GM12878 (cell line): ENCODE measurements around the gene FLT1. TPM values are rescaled to one million over a fixed set of nuclear protein-coding genes. Genes with fewer than 3 reads are reported as not detected.

Experiments
- ATAC-seq: fragments of 200-7000 bp; cut with Tn5 transposase; 3 replicates; pipeline ENCODE4 v1.9.1; 2020; ENCODE audit warnings: mild to moderate bottlenecking, moderate library complexity
- Bru-seq: library from RNA; stranded (reverse); fragments of 400-500 nt; gene quantifications from one replicate; lab custom pipeline; 2021; lab: Mats Ljungman, UMichigan
- BruChase-seq, 2 experiments: library from RNA; stranded (reverse); fragments of 400-500 nt; gene quantifications; one replicate each; lab custom pipeline; 2021; lab: Mats Ljungman, UMichigan
- BruUV-seq: library from RNA; stranded (reverse); fragments of 400-500 nt; replicated peaks from 2 replicates; lab custom pipeline; 2021; lab: Mats Ljungman, UMichigan
- CTCF ChIA-PET: fragments of 300-600 bp; sonication (Branson Sonifier 250); formaldehyde crosslinking; extraction: SDS; loops from one replicate; lab custom pipeline; 2021; ENCODE audit warnings: inconsistent platforms; lab: Yijun Ruan, JAX
- POLR2A ChIA-PET: fragments of 350-600 bp; formaldehyde crosslinking; extraction: SDS; loops from one replicate; lab custom pipeline; 2021; ENCODE audit warnings: inconsistent platforms; lab: Charles Lee
- RAD21 ChIA-PET: fragments of 300-600 bp; sonication (Branson Sonifier 250); formaldehyde crosslinking; loops from one replicate; lab custom pipeline; 2023; ENCODE audit warnings: antibody characterized with exemption; ENCODE audit not compliant: unreplicated experiment; lab: Charles Lee
- SMC1A ChIA-PET: fragments of 300-600 bp; sonication (Branson Sonifier 250); formaldehyde crosslinking; loops from one replicate; lab custom pipeline; 2023; ENCODE audit not compliant: unreplicated experiment, uncharacterized antibody; lab: Charles Lee
- DNase-seq: peaks from one replicate; pipeline ENCODE4 v3.0.0-alpha.2; 2011; ENCODE audit warnings: low read depth, low spot score
- FAIRE-seq: peaks from 3 replicates; lab custom pipeline; 2011; peaks lifted over from hg19 to GRCh38; lab: Jason Lieb, UNC
- H2AFZ ChIP-seq: 2 replicates; pipeline ENCODE4 v1.6.0; 2011; ENCODE audit warnings: low read depth, low read length, control low read depth; ENCODE audit not compliant: control insufficient read depth
- H3K27ac ChIP-seq: 2 replicates; pipeline ENCODE4 v1.5.1; 2011; ENCODE audit warnings: control low read depth; ENCODE audit not compliant: control insufficient read depth, insufficient read depth
- H3K27me3 ChIP-seq, 2 experiments: replicated peaks in 1 of 2; 2 replicates each; pipeline versions ENCODE4 v1.6.0 to v1.6.1; 2011; ENCODE audit warnings: low read length in 1 of 2; ENCODE audit not compliant: control insufficient read depth in 2 of 2, insufficient read depth in 2 of 2
- H3K36me3 ChIP-seq, 2 experiments: 2 replicates each; pipeline ENCODE4 v1.5.1; 2011; ENCODE audit warnings: low read length in 1 of 2; ENCODE audit not compliant: control insufficient read depth in 2 of 2, insufficient read depth in 2 of 2
- H3K4me1 ChIP-seq: 2 replicates; pipeline ENCODE4 v1.6.1; 2011; ENCODE audit warnings: mild to moderate bottlenecking, low read length, moderate library complexity, mixed read lengths; ENCODE audit not compliant: control insufficient read depth, insufficient read depth
- H3K4me2 ChIP-seq: 2 replicates; pipeline ENCODE4 v1.6.0; 2011; ENCODE audit warnings: control low read depth; ENCODE audit not compliant: control insufficient read depth, insufficient read depth
- H3K4me3 ChIP-seq: fragments of 200-600 bp; sonication (generic); 2 replicates; pipeline ENCODE4 v1.5.1; 2016
- H3K79me2 ChIP-seq: 2 replicates; pipeline ENCODE4 v1.6.0; 2011; ENCODE audit warnings: low read length; ENCODE audit not compliant: control insufficient read depth, insufficient read depth
- H3K9ac ChIP-seq: 2 replicates; pipeline ENCODE4 v1.8.0; 2011; ENCODE audit warnings: low read length, control low read depth, mixed read lengths; ENCODE audit not compliant: control insufficient read depth, insufficient read depth
- H3K9me3 ChIP-seq: replicated peaks from 3 replicates; pipeline ENCODE4 v1.5.1; 2011; ENCODE audit warnings: mild to moderate bottlenecking, low read length; ENCODE audit not compliant: control insufficient read depth, insufficient read depth
- H4K20me1 ChIP-seq: 2 replicates; pipeline ENCODE4 v1.6.0; 2011; ENCODE audit not compliant: control insufficient read depth, insufficient read depth
- DPF2 ChIP-seq: fragments of 450-650 bp; IDR thresholded peaks from 2 replicates; pipeline ENCODE4 v1.6.1; 2017; ENCODE audit warnings: mild to moderate bottlenecking
- PML ChIP-seq: IDR thresholded peaks from 2 replicates; pipeline ENCODE4 v1.6.1; 2012; ENCODE audit warnings: low read length, inconsistent platforms
- POLR2A ChIP-seq: IDR thresholded peaks from 2 replicates; pipeline ENCODE4 v1.6.1; 2011; ENCODE audit warnings: low read depth, mild to moderate bottlenecking, low read length
- WGBS: methylation state at CpG from one replicate; pipeline ENCODE4 v1.1.6; 2016; ENCODE audit warnings: low lambda C conversion rate; ENCODE audit not compliant: insufficient replicate concordance, insufficient coverage; ENCODE audit errors: missing lambda C conversion rate; 5-methylcytosine and 5-hydroxymethylcytosine counted together
- in situ Hi-C: fragments of 300-500 bp; cut with MboI; formaldehyde crosslinking; loops from 9 replicates; pipeline ENCODE4 v1.14.3; 2018; ENCODE audit warnings: mixed read lengths
- intact Hi-C: fragments of 100-400 bp; cut with micrococcal nuclease; formaldehyde crosslinking; loops from one replicate; pipeline ENCODE4 v1.14.2; 2022; ENCODE audit not compliant: unreplicated experiment
- long read RNA-seq, 2 experiments: library from polyadenylated mRNA; unstranded; transcript quantifications; one replicate each; pipeline ENCODE4 v2.0.0, GENCODE V29; 2019 to 2020
- polyA minus RNA-seq, 3 experiments: library from RNA; depleted of rRNA, polyadenylated mRNA; stranded (reverse); fragments of >200 nt; gene quantifications; 2 replicates each; pipeline ENCODE4 v1.2.3, GENCODE V29; 2011
- polyA plus RNA-seq, 11 experiments: library from polyadenylated mRNA; depleted of rRNA in 4 of 11; unstranded in 6 of 11; stranded (reverse) in 5 of 11; fragments of >200 nt; fragmentation: Nextera tagmentation in 4 of 11; fragmentation: Illumina TruSeq in 1 of 11; extraction: Ambion mirVana in 4 of 11; extraction: Trizol in 1 of 11; gene quantifications; 1 replicate in 1 of 11; 2 replicates in 10 of 11; pipeline versions ENCODE4 v1.2.1 to v1.2.3, GENCODE V29; 2011 to 2016; ENCODE audit warnings: inconsistent platforms in 2 of 11, missing spikeins in 2 of 11, low read depth in 1 of 11
- total RNA-seq, 4 experiments: library from RNA; depleted of rRNA in 3 of 4; stranded (reverse); fragments of >200 nt in 3 of 4; fragmentation: Illumina TruSeq in 1 of 4; extraction: Trizol in 1 of 4; gene quantifications; 2 replicates each; pipeline versions ENCODE4 v1.2.1 to v1.2.3, GENCODE V29; 2013 to 2021

Gene FLT1
- total RNA-seq (2013; cell fraction: nucleolus; rRNA removed): 9.2 and 9.6 TPM in 2 replicates
- 0.68 and 1.2 TPM in 2 replicates for total RNA-seq (2014; rRNA removed)
- 1.5 and 1.6 TPM in 2 replicates for total RNA-seq (2014; rRNA removed; fragmentation: Illumina TruSeq; extraction: Trizol)
- 0.87 and 1.2 TPM in 2 replicates for total RNA-seq (2021)
- polyA plus RNA-seq (2011; ENCODE audit: low read depth): 0.79 TPM
- polyA plus RNA-seq (2011; rRNA removed): 5.6 and 8.6 TPM in 2 replicates
- 2.8 and 2.9 TPM in 2 replicates for polyA plus RNA-seq (2011; cell fraction: cytosol; rRNA removed)
- polyA plus RNA-seq (2011; cell fraction: nucleus; rRNA removed): 4.7 and 5.0 TPM in 2 replicates
- polyA plus RNA-seq (2012): 1.1 and 2.4 TPM in 2 replicates
- polyA plus RNA-seq (2014; fragmentation: Illumina TruSeq; extraction: Trizol): 1.1 TPM in 2 replicates
- under 1 TPM; 0.55 to 0.60 TPM for polyA plus RNA-seq (2014; fragmentation: Nextera tagmentation; extraction: Ambion mirVana)
- polyA plus RNA-seq (2014; rRNA removed): 0.81 and 1.2 TPM in 2 replicates
- polyA plus RNA-seq (2016; fragmentation: Nextera tagmentation; extraction: Ambion mirVana): under 1 TPM; 0.82 to 0.87 TPM
- 7.6 and 13.3 TPM in 2 replicates for polyA minus RNA-seq (2011; rRNA and poly(A)+ RNA removed)
- polyA minus RNA-seq (2011; cell fraction: cytosol; rRNA and poly(A)+ RNA removed): 3.0 and 4.4 TPM in 2 replicates
- polyA minus RNA-seq (2011; cell fraction: nucleus; rRNA and poly(A)+ RNA removed): 4.4 and 5.3 TPM in 2 replicates
- percentile 48 among the genes with signal in this experiment for Bru-seq, nascent RNA
- BruChase-seq, experiment 1, labeled RNA remaining after a 6-hour chase: percentile 34 among the genes with signal in this experiment
- percentile 39 among the genes with signal in this experiment for BruChase-seq, experiment 2, labeled RNA remaining after a 2-hour chase
- long read RNA-seq, experiment 1, partial matches to known transcripts: 0 of 1 reads
- long read RNA-seq, experiment 1, other reads (novel, unspliced or antisense): 1 of 1 reads
- long read RNA-seq, experiment 2, partial matches to known transcripts: 28 of 42 reads
- long read RNA-seq, experiment 2, other reads (novel, unspliced or antisense): 14 of 42 reads

- in situ Hi-C loops: no loop called here
These were observed at the start of gene FLT1 for GRCh38 chr13:28494778-28495537. Gene FLT1 (minus strand): TSS chr13:28495128. CDS start chr13:28494843, 285 bp downstream.

More at GRCh38 chr13:28494778-28495537, at the start of gene FLT1:
- FAIRE-seq (no peak), ATAC-seq (peak; percentile 58), DNase-seq (no peak)
- RAD21 ChIA-PET: no interaction called here
- Histone ChIP-seq H4K20me1 (no peaks in the 10 kb centered on the region), H3K4me1 (no peaks in the 10 kb centered on the region), H3K4me2 (peak within 1 kb of the TSS; percentile 86), H2AFZ (no peak within 1 kb of the TSS; the same call in 1 of the 2 replicates), H3K9ac (no peak within 1 kb of the TSS), H3K9me3 (no peaks in the 10 kb centered on the region), H3K27me3 (peaks cover 16 to 33% of the 10 kb centered on the region in 2 experiments), H3K36me3 (no peaks in the 10 kb centered on the region), H3K4me3 (peak within 1 kb of the TSS; percentile 58), H3K79me2 (no peaks in the 10 kb centered on the region), H3K27ac (no peak within 1 kb of the TSS)
- TF ChIP-seq DPF2 (peak; percentile 32; the same call in 1 of the 2 replicates), PML (no peak), POLR2A (peak; percentile 22; the same call in 1 of the 2 replicates)
- SMC1A ChIA-PET: no interaction called here
- WGBS: 2% methylated on average over 66 of the region's 84 CpGs
- POLR2A ChIA-PET: no interaction called here
- no TSS peak for BruUV-seq
- CTCF ChIA-PET: no interaction called here
- intact Hi-C loops: no loop called here
